ENCODE measurements around the gene PCNT. TPM values are rescaled to one million over a fixed set of nuclear protein-coding genes. Genes with fewer than 3 reads are reported as not detected.
A peak's percentile ranks its signal among the peaks of the same experiment; 100 is the strongest.

PCNT gene, protein sequence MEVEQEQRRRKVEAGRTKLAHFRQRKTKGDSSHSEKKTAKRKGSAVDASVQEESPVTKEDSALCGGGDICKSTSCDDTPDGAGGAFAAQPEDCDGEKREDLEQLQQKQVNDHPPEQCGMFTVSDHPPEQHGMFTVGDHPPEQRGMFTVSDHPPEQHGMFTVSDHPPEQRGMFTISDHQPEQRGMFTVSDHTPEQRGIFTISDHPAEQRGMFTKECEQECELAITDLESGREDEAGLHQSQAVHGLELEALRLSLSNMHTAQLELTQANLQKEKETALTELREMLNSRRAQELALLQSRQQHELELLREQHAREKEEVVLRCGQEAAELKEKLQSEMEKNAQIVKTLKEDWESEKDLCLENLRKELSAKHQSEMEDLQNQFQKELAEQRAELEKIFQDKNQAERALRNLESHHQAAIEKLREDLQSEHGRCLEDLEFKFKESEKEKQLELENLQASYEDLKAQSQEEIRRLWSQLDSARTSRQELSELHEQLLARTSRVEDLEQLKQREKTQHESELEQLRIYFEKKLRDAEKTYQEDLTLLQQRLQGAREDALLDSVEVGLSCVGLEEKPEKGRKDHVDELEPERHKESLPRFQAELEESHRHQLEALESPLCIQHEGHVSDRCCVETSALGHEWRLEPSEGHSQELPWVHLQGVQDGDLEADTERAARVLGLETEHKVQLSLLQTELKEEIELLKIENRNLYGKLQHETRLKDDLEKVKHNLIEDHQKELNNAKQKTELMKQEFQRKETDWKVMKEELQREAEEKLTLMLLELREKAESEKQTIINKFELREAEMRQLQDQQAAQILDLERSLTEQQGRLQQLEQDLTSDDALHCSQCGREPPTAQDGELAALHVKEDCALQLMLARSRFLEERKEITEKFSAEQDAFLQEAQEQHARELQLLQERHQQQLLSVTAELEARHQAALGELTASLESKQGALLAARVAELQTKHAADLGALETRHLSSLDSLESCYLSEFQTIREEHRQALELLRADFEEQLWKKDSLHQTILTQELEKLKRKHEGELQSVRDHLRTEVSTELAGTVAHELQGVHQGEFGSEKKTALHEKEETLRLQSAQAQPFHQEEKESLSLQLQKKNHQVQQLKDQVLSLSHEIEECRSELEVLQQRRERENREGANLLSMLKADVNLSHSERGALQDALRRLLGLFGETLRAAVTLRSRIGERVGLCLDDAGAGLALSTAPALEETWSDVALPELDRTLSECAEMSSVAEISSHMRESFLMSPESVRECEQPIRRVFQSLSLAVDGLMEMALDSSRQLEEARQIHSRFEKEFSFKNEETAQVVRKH (N-terminal part only)
- total RNA-seq (2012; rRNA removed) = 10.0 and 14.2 TPM in 2 replicates
- polyA plus RNA-seq (2012; rRNA removed) = 19.4 and 19.5 TPM in 2 replicates
- 7.2 and 7.8 TPM in 2 replicates for polyA plus RNA-seq (2012; cell fraction: cytosol; rRNA removed)
- polyA plus RNA-seq (2012; cell fraction: nucleus; rRNA removed; ENCODE audit: low replicate concordance) = 49.9 and 70.7 TPM in 2 replicates
- Bru-seq, nascent RNA = percentile 67 among the genes with signal in this experiment
- BruChase-seq, experiment 1, labeled RNA remaining after a 6-hour chase = percentile 78 among the genes with signal in this experiment
- BruChase-seq, experiment 2, labeled RNA remaining after a 2-hour chase = percentile 76 among the genes with signal in this experiment
- long read RNA-seq, full-length matches to known transcripts = 1 of 34 reads
- long read RNA-seq, partial matches to known transcripts = 24 of 34 reads
- long read RNA-seq, other reads (novel, unspliced or antisense) = 9 of 34 reads

DNA sequence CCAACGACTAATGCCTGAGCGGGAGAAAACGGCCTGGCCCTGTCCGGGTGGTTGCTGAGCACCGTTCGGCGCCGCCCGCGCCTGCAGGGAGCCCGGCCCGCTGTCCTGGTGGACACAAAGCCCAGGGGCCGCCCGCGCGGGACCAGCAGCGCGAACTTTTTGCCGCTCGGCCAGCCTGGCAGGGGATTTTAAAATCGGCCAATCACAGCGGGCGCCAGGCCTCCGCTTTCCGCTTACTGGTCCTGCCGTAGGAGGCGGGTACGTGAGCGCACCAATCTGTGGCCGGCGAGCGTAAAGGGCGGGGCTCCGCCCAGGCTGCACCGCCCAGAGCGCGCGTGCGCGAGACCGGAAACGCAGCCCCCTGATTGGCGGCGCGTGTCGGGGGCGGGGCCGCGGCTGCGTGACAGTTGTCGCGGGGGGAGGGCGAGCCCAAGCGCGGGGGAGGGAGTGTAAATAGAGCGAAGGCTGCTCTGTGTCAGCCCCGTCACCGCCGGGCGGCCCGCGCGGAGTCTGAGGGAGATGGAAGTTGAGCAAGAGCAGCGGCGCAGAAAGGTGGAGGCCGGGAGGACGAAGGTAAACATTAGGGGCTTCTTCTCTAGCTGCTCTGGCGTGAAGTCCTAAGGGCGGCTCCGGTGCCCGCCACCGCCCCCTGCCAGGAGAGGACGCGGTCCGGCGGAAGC is at the start of gene PCNT, which contains the start of gene C21orf58:
PCNT (plus strand) TSS at position 447 of the 680 bp plus-strand sequence; CDS start at position 520, 73 bp downstream.
C21orf58 (minus strand) TSS at position 161 of the 680 bp plus-strand sequence. CDS start 1,132 bp downstream, outside the sequence.
- 0% methylated on average over 28 of the region's 76 CpGs; no CpG with 5 or more reads in 1 of the 2 experiments for WGBS, 2 experiments (ENCODE audit: extremely low coverage in 2 of 2, insufficient read length in 1 of 2)
- intact Hi-C loops (cut with micrococcal nuclease) = loop anchor here (10.0 kb wide), 1 partner anchor 349 kb away; no protein-coding TSS in a partner anchor
- TF ChIP-seq, protein P1, sequence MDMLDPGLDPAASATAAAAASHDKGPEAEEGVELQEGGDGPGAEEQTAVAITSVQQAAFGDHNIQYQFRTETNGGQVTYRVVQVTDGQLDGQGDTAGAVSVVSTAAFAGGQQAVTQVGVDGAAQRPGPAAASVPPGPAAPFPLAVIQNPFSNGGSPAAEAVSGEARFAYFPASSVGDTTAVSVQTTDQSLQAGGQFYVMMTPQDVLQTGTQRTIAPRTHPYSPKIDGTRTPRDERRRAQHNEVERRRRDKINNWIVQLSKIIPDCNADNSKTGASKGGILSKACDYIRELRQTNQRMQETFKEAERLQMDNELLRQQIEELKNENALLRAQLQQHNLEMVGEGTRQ (IDR thresholded peaks at IDR 0.05; ENCODE audit: low read depth, low read length) = no peak
- TF ChIP-seq RFX5 (IDR thresholded peaks at IDR 0.05; ENCODE audit: low read depth, low read length) (no peak), RAD21 (IDR thresholded peaks at IDR 0.05; ENCODE audit: low read length) (no peak), CHD1 (IDR thresholded peaks at IDR 0.05; ENCODE audit: low read depth, low read length) (no peak; the same call in 1 of the 2 replicates), MAFK (IDR thresholded peaks at IDR 0.05; ENCODE audit: low read depth, low read length) (no peak), BHLHE40 (IDR thresholded peaks at IDR 0.05; ENCODE audit: low read depth, low read length) (0 out of 2 replicates have a peak, but pooled peaks have one; percentile 26), MAZ (IDR thresholded peaks at IDR 0.05; ENCODE audit: borderline replicate concordance, low read depth, low read length) (peak; percentile 69; the same call in 1 of the 2 replicates), CEBPB (IDR thresholded peaks at IDR 0.05; ENCODE audit: low read depth, low read length) (peak; percentile 43; the same call in 1 of the 2 replicates), SMC3 (IDR thresholded peaks at IDR 0.05; ENCODE audit: low read depth, low read length) (no peak)

More for the DNA sequence above, at the start of gene PCNT, which contains the start of gene C21orf58:
- in situ Hi-C loops (cut with MboI; ENCODE audit: low sequenced_read_pairs) = no loop called here
- BruUV-seq (replicated peaks) = no TSS peak
- Histone ChIP-seq H3K79me1 (ENCODE audit: low read depth in 1 of 2, low read length in 2 of 2) (peaks cover 19 to 60% of the 10 kb centered on the region in 2 experiments), H3K14ac (replicated peaks; ENCODE audit: low read depth, low read length) (peak within 1 kb of the TSS; percentile 91), H2BK20ac (ENCODE audit: low read depth, low read length) (no peak within 1 kb of the TSS), H4K20me1 (ENCODE audit: insufficient read depth, low read length) (peaks cover 13% of the 10 kb centered on the region), H2AFZ (replicated peaks; ENCODE audit: low read length, poor library complexity) (peak within 1 kb of the TSS; percentile 93), H3K36me3 (ENCODE audit: control insufficient read depth, insufficient read depth, low read length) (peaks cover 3% of the 10 kb centered on the region), H3K18ac (ENCODE audit: low read depth, low read length) (no peak within 1 kb of the TSS), H3K9me1 (ENCODE audit: insufficient read depth, low read length) (peaks cover 9% of the 10 kb centered on the region; the same call in 1 of the 2 replicates), H3K4me3 (ENCODE audit: insufficient read depth, low read depth, low read length) (peak within 1 kb of the TSS; percentile 85), H3K27me3 (ENCODE audit: control insufficient read depth, insufficient read depth, low read length) (no peaks in the 10 kb centered on the region), H3K4me1 (ENCODE audit: control insufficient read depth, insufficient read depth, low read length) (peaks cover 11% of the 10 kb centered on the region), H2BK5ac (ENCODE audit: low read depth, low read length, poor library complexity, severe bottlenecking) (peak within 1 kb of the TSS; percentile 85), H3K27ac (ENCODE audit: insufficient read depth, low read length) (peak within 1 kb of the TSS; percentile 76), H3K4ac (ENCODE audit: low read depth, low read length) (peak within 1 kb of the TSS; percentile 87), H3K9ac (ENCODE audit: low read depth, low read length) (peak within 1 kb of the TSS; percentile 85), H3K4me2 (ENCODE audit: low read depth, low read length) (peak within 1 kb of the TSS; percentile 96), H4K5ac (ENCODE audit: low read depth, low read length) (peak within 1 kb of the TSS; percentile 36), H2AK9ac (replicated peaks; ENCODE audit: low read depth, low read length, poor library complexity) (peak within 1 kb of the TSS; percentile 98), H4K91ac (ENCODE audit: insufficient read depth, low read depth, low read length) (peak within 1 kb of the TSS; percentile 63), H3K9me3 (ENCODE audit: control insufficient read depth, insufficient read depth, low read length) (no peaks in the 10 kb centered on the region), H2BK120ac (ENCODE audit: low read depth, low read length) (peak within 1 kb of the TSS; percentile 2; the same call in 1 of the 2 replicates), H3K56ac (ENCODE audit: extremely low read depth, insufficient read depth, low read length) (peak within 1 kb of the TSS; percentile 77), H2BK15ac (ENCODE audit: low read depth, low read length) (no peak within 1 kb of the TSS; the same call in 2 of the 3 replicates), H2AK5ac (ENCODE audit: low read depth, low read length) (peak within 1 kb of the TSS; percentile 71), H4K8ac (ENCODE audit: low read depth in 2 of 2, low read length in 2 of 2) (peak within 1 kb of the TSS; percentile 57 to 79), H3K23ac (ENCODE audit: low read depth, low read length) (peak within 1 kb of the TSS; percentile 77)
- ATAC-seq (ENCODE audit: low read depth) (peak; percentile 85), DNase-seq (peak; percentile 97)
- dilution Hi-C loops (cut with HindIII; ENCODE audit: low sequenced_read_pairs, unreplicated experiment) = no loop called here
- ChIA-PET CTCF (no interaction called here), POLR2A (ENCODE audit: unreplicated experiment) (no interaction called here)
